ENCODE results near the gene SPACA4.

Gene SPACA4

DNA sequence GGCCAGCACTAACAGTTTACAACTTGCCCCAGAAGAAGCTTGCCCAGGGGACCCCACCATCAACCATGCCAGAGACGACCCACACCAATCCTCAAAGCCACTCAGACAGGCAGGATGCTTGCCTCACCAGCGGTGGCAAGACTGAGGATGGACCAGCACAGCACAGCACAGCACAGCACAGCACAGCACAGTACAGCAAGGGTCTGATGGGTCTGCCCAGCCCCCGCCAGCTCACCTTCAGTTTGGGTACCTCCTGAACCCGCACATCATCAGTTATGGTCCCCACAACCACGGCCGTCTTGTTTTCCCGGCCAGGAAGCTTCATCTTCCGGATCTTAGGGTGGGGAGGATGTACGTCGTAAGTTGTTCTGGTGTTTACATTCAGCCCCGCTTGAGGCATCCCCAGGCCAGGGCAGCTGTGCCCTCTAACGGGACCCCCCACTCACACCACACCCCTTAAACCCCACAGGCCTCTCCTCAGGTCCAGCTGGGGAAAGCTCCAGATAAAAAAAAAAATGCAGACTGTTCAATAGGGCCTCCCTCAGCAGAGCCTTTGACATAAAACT, 10.0 kb downstream of the SPACA4 start:
- no peak for TF ChIP-seq CTCF (IDR thresholded peaks at IDR 0.05; ENCODE audit: control extremely low read depth, extremely low read depth, low read depth, missing control alignments)
- ChIA-PET POLR2A (interaction anchor here (0.6 to 3.7 kb wide), 3 partner anchors 8 to 84 kb away, joined by 5 to 38 read pairs (median 5); no protein-coding TSS in a partner anchor), CTCF (interaction anchor here (1.1 to 3.7 kb wide), 7 partner anchors 8 to 220 kb away, joined by 3 to 21 read pairs (median 3); partner anchors contain the start of gene HSD17B14)
- DNase-seq (ENCODE audit: extremely low spot score), result no peak

DNA sequence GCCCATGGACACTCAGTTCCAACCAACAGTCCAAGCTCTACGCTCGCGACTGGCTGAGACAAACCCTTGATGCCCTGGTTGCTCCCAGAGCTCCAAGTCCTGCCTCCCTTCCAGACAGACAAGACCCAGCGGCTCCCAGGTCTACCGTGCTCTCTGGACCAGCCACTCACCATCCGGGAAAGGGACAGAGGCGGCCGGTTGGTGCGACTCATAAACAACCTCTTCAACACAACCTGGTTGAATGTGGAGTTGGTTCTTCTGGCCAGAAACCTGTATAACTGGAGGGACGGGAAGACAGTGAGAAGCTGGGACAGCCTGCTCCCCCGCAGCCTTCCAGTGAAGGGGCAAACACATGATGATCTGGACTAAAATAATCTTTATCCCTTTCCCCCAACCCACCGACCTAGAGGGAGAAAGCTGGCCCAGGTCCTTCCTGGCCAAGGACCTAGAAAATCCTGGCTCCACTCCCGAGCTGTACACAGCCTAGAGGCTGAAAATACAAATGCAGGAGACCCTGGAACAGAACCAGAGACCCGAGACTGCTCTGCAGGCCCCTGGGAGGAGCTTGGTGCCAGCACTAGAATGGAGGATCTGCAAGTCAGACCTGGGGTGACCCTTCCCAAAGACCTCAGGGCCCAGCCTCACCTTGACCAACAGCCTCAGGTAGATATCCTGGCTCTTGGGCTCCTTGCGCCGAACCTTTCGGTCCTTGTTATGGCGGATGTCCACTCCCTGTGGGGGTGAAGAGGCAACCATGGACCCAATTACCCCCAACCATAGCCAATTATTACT, 10.8 kb downstream of the SPACA4 start:
- no peak for DNase-seq (ENCODE audit: extremely low spot score)
- no peak for TF ChIP-seq CTCF (IDR thresholded peaks at IDR 0.05; ENCODE audit: control extremely low read depth, extremely low read depth, low read depth, missing control alignments)
- CTCF ChIA-PET, result interaction anchor here (1.1 to 3.7 kb wide), 8 partner anchors 9 to 219 kb away, joined by 3 to 21 read pairs (median 4); partner anchors contain the start of gene HSD17B14
- POLR2A ChIA-PET, result interaction anchor here (0.9 to 3.7 kb wide), 2 partner anchors 8 to 12 kb away, joined by 3 to 38 read pairs; no protein-coding TSS in a partner anchor

DNA sequence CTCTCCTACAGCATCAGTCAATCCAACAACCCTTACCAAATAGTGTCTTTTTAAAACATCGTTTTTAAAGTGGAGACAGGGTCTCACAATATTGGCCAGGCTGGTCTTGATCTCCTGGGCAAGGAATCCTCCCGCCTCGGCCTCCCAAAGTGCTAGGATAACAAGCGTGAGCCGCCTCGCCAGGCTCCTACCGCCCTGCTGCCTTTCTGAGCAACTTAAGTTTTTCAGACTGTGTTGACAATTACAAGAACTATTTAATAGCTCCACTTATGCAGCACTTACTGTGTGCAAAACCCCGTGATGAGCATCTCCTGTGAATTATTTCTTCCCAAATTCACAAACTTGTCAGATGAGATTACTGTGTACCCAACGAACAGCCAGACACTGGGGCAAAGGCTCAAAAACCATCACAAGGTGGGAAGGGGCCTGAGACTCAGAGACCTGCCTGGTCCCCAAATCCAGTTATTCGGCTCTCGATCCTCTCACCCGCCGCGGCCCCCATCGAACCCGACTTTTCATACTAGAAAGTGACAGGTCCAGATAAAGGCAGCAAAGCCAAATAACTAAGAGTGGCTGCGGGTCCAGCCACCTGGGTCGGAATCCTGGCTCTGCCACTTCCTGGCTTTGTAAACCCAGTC, 11.9 kb downstream of the SPACA4 start:
- ChIA-PET CTCF (interaction anchor here (1.2 to 3.7 kb wide), 3 partner anchors 10 to 34 kb away, joined by 3 to 21 read pairs (median 4); no protein-coding TSS in a partner anchor), POLR2A (interaction anchor here (0.6 to 3.7 kb wide), 10 partner anchors 9 to 472 kb away, joined by 3 to 38 read pairs (median 5); partner anchors contain the start of genes CA11 and DBP)
- TF ChIP-seq CTCF (IDR thresholded peaks at IDR 0.05; ENCODE audit: control extremely low read depth, extremely low read depth, low read depth, missing control alignments), result no peak
- no peak for DNase-seq (ENCODE audit: extremely low spot score)

- POLR2A ChIA-PET, result interaction anchor here (0.5 to 3.7 kb wide), 18 partner anchors 10 to 1192 kb away, joined by 3 to 38 read pairs (median 4); partner anchors contain the start of genes CA11, DBP, KDELR1 and RUVBL2
- peak; percentile 98 for DNase-seq (ENCODE audit: extremely low spot score)
- peak; percentile 6 for TF ChIP-seq CTCF (IDR thresholded peaks at IDR 0.05; ENCODE audit: control extremely low read depth, extremely low read depth, low read depth, missing control alignments)
- CTCF ChIA-PET, result interaction anchor here (0.6 to 3.7 kb wide), 3 partner anchors 11 to 944 kb away, joined by 3 to 21 read pairs (median 3); no protein-coding TSS in a partner anchor
These were observed 12.6 kb downstream of the SPACA4 start, which contains the start of the genes RPL18 and SPHK2 for GRCh38 chr19:48618916-48619691. Gene RPL18, minus strand, starts transcription at chr19:48619178. Its CDS starts 35 bp downstream, at chr19:48619143. Gene SPHK2, plus strand, starts transcription at chr19:48619506. Its CDS starts 1,009 bp downstream, at chr19:48620515.

GRCh38 chr19:48619692-48620585, 13.4 kb downstream of the SPACA4 start:
- ChIA-PET CTCF (interaction anchor here (1.3 to 3.7 kb wide), 2 partner anchors 11 to 12 kb away, joined by 5 to 21 read pairs; no protein-coding TSS in a partner anchor), POLR2A (interaction anchor here (0.5 to 3.7 kb wide), 13 partner anchors 11 to 1191 kb away, joined by 3 to 38 read pairs (median 4); partner anchors contain the start of genes DBP, KDELR1, RUVBL2 and SYNGR4)
- no peak for DNase-seq (ENCODE audit: extremely low spot score)
- TF ChIP-seq CTCF (IDR thresholded peaks at IDR 0.05; ENCODE audit: control extremely low read depth, extremely low read depth, low read depth, missing control alignments), result no peak
